ENCODE data around the gene RPRM. TPM values are rescaled to one million over a fixed set of nuclear protein-coding genes. Genes with fewer than 3 reads are reported as not detected.
A peak's percentile ranks its signal among the peaks of the same experiment; 100 is the strongest.

The RPRM gene
- total RNA-seq: 1 to 10 TPM in 5 of 7 donors, under 1 TPM in 2; 0.67 to 2.2 (median 1.5) TPM
- polyA plus RNA-seq: 1 to 10 TPM in 1 of 3 donors, under 1 TPM in 2; 0.56 to 1.4 (median 0.59) TPM
- long read RNA-seq, donor 1: 0 reads
- long read RNA-seq, donor 2, partial matches to known transcripts: 0 of 2 reads
- long read RNA-seq, donor 2, other reads (novel, unspliced or antisense): 0 of 2 reads

DNA sequence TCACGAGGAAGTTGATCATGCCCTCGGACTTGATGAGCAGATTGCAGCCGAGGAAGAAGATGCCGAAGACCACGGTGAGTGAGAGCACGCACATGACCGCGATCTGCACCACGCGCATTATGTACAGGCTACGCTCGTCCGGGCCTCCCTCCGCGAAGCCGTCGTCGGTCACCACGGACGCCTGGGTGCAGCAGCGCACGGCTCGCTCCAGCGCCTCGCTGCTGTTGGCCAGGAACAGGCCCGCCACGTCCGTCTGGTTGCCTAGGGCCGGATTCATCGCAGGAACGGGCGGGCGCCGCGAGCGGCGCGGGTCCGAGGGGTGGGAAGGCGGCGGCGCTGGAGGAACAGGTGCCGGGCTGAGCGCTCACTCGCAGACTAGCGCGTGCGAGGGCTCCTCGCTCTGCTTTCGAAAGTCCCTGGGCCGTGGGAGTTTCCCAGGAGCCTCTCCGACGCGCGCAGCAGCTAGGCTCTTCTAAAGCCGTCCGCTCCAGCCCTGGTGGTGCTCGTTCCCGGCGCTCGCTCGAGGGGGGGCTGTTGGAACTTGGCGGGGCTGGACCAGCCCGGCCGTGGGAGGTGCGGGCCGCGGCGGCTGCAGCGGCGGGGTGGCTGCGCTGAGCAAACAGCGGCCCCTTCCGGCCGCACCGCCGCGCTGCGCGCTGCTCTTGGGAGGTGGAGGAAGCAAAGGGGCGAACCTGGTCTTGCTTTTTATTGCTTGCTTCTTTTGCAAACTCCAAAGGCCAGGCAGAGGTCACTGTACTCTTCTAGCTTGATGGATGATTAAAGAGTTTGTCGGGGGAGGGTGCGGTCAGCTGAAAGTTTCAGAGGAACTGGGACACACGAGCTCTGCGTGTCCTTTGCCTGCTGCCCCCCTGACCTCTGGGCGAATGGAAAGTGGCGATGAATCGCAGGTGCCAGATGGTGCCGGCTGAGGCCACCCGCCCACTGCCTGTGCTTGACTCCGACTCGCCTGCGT lies at the start of gene RPRM:
Gene RPRM (minus strand): TSS at position 474 of the 973 bp plus-strand sequence. CDS start 197 bp downstream, at position 277.
- Histone ChIP-seq H3K9me3 (no peaks in the 10 kb centered on the region), H3K36me3 (no peaks in the 10 kb centered on the region), H3K27me3 (replicated peaks in 1 of 7) (peaks cover 0 to 88% (median 53%) of the 10 kb centered on the region in 7 donors), H3K4me3 (peak within 1 kb of the TSS; percentile 40 to 78 (median 50)), H3K27ac (peak within 1 kb of the TSS in 5 of 8 donors; percentile 9 to 66 (median 30)), H3K4me1 (peaks cover 9 to 32% (median 27%) of the 10 kb centered on the region in 6 donors)
- peak; percentile 90 for DNase-seq
- intact Hi-C loops (cut with DNase I; ENCODE audit: low total_unique reads): loop anchor here (5.0 kb wide), 1 partner anchor 736 kb away; no protein-coding TSS in a partner anchor
- WGBS, 5 donors: 2 to 5% (median 2%) methylated on average over 57 to 93 of the region's 93 CpGs
- TF ChIP-seq POLR2A (IDR thresholded peaks at IDR 0.05) (no peak), POLR2AphosphoS5 (IDR thresholded peaks at IDR 0.05) (peak in 2 of 3 donors; percentile 49 to 67)
- TF ChIP-seq, protein P1, sequence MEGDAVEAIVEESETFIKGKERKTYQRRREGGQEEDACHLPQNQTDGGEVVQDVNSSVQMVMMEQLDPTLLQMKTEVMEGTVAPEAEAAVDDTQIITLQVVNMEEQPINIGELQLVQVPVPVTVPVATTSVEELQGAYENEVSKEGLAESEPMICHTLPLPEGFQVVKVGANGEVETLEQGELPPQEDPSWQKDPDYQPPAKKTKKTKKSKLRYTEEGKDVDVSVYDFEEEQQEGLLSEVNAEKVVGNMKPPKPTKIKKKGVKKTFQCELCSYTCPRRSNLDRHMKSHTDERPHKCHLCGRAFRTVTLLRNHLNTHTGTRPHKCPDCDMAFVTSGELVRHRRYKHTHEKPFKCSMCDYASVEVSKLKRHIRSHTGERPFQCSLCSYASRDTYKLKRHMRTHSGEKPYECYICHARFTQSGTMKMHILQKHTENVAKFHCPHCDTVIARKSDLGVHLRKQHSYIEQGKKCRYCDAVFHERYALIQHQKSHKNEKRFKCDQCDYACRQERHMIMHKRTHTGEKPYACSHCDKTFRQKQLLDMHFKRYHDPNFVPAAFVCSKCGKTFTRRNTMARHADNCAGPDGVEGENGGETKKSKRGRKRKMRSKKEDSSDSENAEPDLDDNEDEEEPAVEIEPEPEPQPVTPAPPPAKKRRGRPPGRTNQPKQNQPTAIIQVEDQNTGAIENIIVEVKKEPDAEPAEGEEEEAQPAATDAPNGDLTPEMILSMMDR (IDR thresholded peaks at IDR 0.05 in 8 of 11, conservative IDR thresholded peaks at IDR 0.05 in 3 of 11): peak; percentile 16 to 92 (median 82)

DNA sequence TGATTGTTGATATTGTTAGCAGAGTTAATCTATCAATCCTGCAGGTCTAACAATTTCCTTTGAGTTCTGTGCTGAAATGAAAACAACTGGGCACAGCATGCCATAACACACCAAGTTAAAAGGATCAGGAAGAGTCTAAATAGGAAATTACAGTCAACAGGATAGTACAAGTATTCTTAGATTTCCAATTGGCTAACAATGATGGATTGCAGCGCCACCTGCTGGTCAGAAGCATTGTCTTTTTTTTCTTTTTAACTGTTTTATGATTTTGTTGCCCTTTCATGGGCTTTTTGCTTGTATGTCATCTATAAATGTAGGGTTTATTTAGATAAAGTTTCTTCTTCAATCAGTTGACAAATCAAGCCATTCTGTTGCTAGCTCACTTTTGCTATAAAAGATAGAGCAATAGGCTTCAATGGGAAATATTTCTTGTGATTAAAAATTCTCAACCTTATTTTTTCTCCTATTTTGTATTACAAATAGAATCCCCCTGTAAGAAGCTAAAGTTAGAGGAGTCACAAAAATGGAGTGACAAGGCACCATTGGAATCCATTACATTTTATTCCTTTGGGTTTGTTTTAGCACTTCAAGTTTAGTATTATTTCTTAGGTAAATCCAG lies 40.8 kb upstream of the RPRM start:
- Histone ChIP-seq H3K4me1 (no peaks in the 10 kb centered on the region), H3K27ac (no peak overlapping the region), H3K27me3 (replicated peaks in 1 of 7) (peaks cover 0 to 6% (median 0%) of the 10 kb centered on the region in 7 donors), H3K9me3 (no peaks in the 10 kb centered on the region), H3K4me3 (no peak overlapping the region), H3K36me3 (no peaks in the 10 kb centered on the region)
- WGBS, 5 donors: 0% methylated on average over 1 of the region's 1 CpG
- no peak for TF ChIP-seq POLR2AphosphoS5 (IDR thresholded peaks at IDR 0.05)
- TF ChIP-seq, protein P1 (IDR thresholded peaks at IDR 0.05 in 8 of 11, conservative IDR thresholded peaks at IDR 0.05 in 3 of 11): peak in 10 of 11 experiments; percentile 32 to 74 (median 62)
- TF ChIP-seq POLR2A (IDR thresholded peaks at IDR 0.05): no peak
- no peak for DNase-seq
- intact Hi-C loops (cut with DNase I; ENCODE audit: low total_unique reads): loop anchor here (10.0 kb wide), 1 partner anchor 1485 kb away; no protein-coding TSS in a partner anchor

DNA sequence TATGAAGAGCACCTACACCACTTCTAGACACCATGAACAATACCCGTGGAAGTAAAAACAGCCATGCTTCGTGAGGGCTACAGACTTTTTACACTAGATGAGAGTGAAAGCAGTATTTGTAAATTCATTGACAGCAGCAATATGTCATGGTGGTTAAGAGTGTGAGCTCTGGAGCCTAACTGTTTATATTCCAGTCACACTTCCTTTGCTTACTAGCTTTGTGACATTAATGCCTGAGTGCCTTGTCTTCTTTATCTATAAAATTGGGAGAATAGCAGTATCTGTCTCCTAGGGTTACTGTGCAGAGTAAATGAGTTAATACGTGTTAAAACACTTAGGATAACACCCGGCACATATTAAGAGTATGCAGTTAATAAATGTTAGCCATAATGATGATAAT lies 33.8 kb upstream of the RPRM start:
- H3K27me3 ChIP-seq (replicated peaks in 1 of 7): peaks cover 0 to 8% (median 0%) of the 10 kb centered on the region in 7 donors
- peaks cover 0 to 13% (median 3%) of the 10 kb centered on the region in 8 donors for H3K9me3 ChIP-seq
- H3K36me3 ChIP-seq: no peaks in the 10 kb centered on the region
- intact Hi-C loops (cut with DNase I; ENCODE audit: low total_unique reads): loop anchor here (10.0 kb wide), 1 partner anchor 1478 kb away; no protein-coding TSS in a partner anchor
- no peak overlapping the region for H3K4me3 ChIP-seq
- no peak for DNase-seq
- no peaks in the 10 kb centered on the region for H3K4me1 ChIP-seq
- no peak overlapping the region for H3K27ac ChIP-seq
- WGBS, 5 donors: 59 to 70% (median 65%) methylated on average over 4 of the region's 4 CpGs
- no peak for TF ChIP-seq POLR2AphosphoS5 (IDR thresholded peaks at IDR 0.05)
- TF ChIP-seq POLR2A (IDR thresholded peaks at IDR 0.05): no peak
- TF ChIP-seq, protein P1 (IDR thresholded peaks at IDR 0.05 in 8 of 11, conservative IDR thresholded peaks at IDR 0.05 in 3 of 11): no peak

Measured in spleen (tissue), 13 donors.